Frontal cortex (tissue), 4 donors: Measurements from ENCODE around the gene EYA4. TPM values are rescaled to one million over a fixed set of nuclear protein-coding genes. Genes with fewer than 3 reads are reported as not detected.

Experiments used
- DNase-seq, 2 donors: peaks; one replicate each; pipeline ENCODE4 v3.0.0; 2012; ENCODE audit warnings: low spot score in 2 of 2
- FAIRE-seq: peaks from 2 replicates; lab custom pipeline; 2012; peaks lifted over from hg19 to GRCh38; lab: Jason Lieb, UNC
- total RNA-seq: library from RNA; depleted of rRNA; stranded (reverse); fragments of >200 nt; gene quantifications from one replicate; pipeline ENCODE4 v1.2.3, GENCODE V29; 2014
- donor health status: control.
- donor health status: control.
- donor health status: control.

The EYA4 gene
- total RNA-seq, 1 donor from 2014 or later = 0.41 TPM

DNA sequence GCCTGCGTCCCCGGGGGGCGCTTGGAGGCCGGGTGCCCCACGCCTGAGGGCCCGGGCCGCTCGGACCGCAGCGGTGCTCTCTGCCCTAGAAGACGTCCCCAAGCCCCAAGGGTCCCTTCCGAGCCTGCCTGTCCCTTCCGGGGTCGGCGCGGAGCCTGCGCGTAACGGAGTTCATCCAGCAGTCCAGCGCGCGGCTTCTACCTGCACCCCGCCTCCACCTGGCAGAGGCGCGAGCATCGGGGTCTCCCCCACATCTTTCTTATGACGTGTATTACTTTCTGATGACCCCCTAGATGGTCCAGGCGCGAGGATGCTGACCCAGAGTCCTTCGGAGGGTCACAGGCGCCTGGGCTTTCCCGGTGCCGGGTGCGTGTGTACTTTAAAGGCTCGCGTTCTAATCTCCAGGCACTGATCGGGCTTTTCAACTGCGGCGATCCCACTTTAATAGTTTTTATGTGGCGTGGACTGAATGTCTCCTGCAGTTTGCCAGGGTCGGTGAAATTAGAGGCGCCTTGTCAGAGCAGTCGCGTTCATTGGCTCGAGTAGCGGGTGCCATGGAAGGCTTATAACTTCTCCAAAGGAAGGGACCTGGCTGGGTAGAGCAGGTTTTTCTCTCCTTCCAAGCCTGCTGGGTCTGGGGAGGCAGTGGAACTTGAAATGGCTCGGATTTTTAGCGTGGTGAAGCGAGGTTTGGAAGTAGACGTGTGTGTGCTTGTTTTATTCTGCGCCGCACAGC is 912 bp downstream of the EYA4 start:
- no peak for FAIRE-seq

DNA sequence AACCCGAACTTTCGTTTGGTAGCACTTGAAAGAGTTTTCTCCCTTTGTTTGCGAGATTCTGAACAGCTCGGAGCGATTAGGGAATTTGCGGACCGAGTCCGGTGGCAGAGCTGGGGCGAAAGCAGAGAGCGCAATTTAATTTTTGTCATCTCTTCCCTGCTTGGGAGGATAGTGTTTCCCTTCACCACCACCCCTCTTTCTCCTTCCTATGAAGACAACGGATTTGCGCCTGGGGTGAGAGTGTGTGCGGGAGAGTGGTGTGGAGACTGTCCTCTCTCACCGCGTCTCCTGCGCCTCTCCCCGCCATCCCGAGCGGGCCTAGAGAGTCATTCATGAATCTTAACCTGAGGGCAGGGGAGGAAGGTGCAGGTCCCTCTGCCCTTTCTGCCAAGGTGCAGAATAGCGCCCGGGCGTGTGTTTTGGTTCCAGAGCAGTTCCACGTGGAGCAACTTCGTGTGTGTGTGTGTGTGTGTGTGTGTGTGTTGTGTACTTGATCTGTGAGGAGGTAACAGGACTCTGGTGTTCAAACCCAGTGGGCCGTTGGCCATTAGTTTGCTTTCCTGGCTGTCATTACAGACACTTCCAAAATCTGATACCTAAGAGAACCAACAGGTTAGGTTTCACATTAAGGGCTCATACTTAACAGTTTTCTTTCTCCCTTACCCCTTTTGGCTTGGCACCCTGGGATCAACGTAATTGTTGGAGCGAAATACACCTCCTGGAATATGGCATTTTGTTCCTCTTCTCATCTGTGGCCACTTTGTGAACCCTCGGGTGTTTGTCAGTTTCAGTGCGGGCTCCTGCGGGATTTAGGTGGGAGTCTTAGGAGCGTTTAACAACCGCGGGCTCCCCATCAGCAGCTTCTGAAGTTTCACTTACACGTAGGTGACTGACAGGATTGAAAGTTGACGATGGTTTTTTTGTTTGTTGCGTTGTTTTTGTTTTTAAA is 1.8 kb downstream of the EYA4 start:
- FAIRE-seq (no peak), DNase-seq (no peak)

More for the DNA sequence above, 912 bp downstream of the EYA4 start:
- peak; percentile 7 to 12 for DNase-seq

DNA sequence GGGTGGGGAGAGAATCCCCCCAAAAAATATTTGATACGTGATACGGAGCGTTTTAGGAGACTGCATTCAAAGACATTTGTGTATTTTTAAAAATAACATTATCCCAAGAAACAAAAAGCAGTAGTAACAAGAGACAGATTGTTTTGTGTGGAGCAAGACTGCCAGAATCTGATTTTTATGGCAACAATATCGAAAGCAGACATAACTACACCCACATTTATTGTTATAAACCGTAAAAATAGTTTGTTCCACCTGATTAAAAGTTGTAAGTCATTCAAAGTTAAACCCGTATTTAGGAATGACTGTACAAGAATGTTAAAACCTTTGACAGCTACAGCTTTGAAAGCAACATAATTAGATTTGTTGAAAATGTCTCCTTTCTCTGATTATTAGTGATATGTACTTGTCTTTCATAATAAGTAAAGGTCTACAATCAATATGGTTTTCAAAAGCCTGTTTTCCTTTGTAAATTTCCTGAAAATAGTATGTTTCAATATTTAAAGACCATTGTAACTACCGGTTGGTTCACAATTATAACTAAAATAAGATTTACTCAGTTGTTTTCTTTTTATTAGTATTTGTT is 2.7 kb downstream of the EYA4 start:
- no peak for FAIRE-seq
- DNase-seq = no peak

DNA sequence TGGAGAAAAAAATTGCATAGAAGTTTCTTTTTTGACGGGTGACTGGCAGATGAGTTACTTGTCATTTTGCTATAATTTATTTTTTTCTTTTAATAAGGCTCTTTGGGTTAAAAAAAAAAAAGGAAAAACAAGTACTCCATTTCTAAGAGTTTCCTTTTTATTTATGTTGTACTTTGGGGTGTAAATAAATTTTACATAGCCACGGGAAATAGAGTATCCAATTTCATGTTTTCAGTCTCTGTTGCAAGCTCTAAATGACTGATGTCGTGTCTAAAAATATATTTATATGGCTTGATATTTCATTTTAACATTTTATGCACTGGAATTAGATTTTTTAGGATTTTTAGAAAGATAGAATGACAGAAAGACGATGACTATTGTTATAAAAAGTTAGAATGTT is 3.4 kb downstream of the EYA4 start:
- DNase-seq (no peak), FAIRE-seq (no peak)

DNA sequence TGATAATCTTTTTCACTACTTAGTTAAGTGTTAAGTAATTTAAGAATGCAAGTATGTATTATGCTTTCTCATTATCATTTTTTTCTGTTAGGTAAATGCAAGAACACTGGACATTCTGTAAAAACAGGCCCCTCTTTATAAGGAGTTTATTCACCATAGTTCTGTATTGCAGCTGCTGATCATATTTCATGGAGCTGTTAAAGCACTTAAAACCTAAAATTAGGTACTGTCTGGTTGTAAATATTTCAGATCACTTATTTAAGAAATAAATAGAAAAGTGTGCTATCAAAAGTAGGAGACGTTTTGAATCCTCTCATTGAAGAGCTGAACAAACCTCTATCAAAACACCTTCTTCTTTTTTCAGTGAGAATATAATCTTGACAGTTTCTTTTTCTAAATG is 3.9 kb downstream of the EYA4 start:
- FAIRE-seq = no peak
- DNase-seq = no peak

DNA sequence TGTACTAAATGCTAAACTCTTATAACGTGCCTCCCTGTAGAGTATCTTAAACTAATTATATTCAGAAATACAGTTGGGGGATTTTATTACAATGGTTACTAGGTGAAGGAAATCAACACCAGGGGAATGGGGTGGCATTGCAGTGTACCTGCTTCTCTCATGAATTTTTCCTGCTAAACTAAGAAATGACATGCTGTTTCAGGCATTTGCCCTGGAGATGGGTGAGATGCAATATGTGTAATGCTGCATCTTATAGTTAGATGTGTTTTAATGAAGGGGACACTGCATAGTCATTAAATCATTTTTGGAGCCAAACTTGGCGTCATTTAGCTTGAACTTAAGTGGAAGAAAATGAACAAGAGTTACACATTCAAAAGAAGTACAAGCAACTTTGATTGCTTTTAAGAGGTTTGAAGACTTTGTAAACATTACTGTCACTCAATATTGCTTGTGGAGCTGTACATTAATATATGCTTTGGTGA is 4.3 kb downstream of the EYA4 start:
- DNase-seq = no peak
- FAIRE-seq = no peak

DNA sequence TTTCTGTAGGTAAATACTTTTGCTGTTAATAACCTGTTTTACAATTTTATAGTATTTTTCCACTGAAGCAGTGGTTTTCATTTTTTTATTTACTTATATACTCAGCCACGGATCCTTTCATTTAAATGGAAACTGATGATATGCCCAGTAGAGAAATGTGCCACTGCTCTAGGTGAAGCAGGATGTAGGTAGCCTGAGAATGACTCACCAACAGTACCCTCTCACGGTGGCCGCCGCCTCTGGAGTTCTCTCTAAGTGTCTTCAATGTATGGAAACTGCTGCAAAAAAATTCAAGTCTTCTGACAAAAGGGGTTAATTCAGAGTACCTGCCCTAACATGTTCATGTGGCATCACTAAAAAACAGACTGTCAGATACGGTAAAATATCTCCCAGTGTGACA is 6.4 kb downstream of the EYA4 start:
- DNase-seq (no peak), FAIRE-seq (no peak)

DNA sequence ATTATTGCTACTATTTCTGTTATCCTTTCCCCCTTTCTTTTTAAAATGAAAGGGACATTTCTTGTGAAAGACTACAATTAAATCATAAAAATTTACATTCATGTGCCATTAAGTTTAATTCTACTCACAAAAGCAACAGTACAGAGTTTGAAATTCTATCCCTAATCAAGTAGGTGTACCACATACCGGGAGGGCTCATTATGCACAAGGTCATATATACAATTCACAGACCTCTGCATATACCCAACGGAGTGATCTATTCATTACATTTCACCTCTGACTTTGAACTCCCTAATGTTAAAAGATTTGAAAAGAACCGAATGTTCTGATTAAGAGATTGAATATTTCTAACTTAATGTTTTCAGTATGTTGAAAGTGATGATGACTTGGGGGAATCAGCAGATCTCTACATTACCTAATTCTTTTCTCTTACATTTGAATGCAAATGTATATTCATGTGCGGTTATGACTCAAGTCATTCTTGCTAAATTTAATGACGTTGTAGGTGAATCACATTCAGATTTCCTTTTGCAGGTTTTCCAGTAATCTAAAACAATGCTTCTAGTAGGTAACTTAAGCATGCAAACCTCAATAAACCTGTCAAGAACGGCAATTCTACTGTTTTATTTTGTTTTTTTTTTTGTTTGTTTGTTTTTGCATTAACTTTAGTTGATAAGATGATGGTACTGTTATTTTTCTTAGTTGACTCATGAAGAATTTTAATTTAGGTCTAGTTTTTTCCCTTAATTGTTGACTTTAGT is 7.3 kb downstream of the EYA4 start:
- DNase-seq (no peak), FAIRE-seq (no peak)

DNA sequence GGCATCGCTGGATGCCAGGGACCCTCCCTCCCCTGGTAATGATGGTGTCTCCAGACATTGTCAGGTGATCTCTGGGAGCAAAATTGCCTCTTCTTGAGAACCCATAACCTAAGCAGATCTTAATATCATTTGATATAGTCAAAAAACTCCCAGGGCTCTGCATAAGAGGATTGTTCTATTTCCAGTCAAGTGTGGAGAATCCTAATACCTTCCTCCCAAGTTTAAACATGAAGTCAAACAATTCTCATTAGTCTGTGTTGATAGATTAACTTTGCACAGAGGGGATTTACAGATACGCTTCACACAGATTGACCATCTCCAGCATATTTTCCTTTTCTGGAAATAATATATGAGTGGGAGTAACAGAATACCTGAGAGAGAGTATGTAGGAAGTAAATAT is 10.5 kb downstream of the EYA4 start:
- FAIRE-seq (no peak), DNase-seq (no peak)

DNA sequence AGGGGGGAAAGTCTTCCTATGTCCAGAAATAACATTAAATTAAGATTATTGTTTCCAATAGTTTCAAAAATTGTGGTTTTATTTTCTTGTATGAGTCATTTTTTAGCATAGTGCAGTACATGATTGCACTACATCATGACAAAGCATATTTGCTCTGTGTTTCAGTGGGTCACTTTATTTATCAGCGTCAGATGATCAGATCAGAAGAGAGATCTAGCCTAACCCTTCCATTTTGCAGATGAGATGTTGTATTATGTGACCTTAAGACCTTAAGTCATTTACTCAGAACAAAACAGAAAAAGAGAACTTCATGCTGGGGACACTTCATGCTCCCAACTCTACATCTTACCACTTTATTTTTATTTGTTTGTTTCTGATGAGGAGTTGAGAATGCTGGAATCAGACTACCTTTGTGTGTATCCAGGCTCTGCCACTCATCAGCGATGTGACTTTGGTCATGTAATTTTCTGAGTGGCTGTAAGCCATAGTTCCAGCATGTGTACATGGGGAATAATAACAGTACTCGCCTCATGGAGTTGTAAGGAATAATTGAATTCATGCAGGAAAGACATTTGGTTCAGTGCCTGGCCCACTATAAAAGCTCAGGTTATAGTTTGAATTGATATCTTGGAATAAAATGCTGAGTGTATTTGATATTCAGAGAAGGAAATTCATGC is 13.5 kb downstream of the EYA4 start:
- DNase-seq (no peak), FAIRE-seq (no peak)

DNA sequence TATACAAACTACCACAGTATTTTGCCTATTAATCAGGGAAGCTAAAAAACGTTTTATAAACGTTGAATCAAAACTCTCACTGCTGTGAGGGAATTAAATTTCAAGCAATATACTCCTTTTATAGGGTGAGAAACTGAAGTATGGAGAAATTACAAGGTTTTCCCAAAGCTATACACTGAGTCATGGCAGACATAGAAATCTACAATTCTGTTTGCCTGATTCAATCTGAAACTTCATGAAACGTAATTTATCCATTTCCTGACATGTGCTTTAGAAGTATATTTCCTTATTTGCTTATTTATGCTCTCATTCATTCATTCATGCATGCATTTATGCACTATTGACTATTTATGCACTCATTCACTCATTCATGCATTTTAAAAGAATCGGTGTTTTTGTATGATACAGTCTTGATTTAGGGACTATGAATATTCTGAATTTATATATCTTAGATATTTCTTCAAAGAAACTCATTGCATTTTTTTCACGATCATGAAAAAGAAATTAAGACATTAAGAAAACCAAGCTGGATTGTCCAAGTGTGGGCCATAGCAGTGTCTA is 16.5 kb downstream of the EYA4 start:
- FAIRE-seq = no peak
- DNase-seq = no peak

DNA sequence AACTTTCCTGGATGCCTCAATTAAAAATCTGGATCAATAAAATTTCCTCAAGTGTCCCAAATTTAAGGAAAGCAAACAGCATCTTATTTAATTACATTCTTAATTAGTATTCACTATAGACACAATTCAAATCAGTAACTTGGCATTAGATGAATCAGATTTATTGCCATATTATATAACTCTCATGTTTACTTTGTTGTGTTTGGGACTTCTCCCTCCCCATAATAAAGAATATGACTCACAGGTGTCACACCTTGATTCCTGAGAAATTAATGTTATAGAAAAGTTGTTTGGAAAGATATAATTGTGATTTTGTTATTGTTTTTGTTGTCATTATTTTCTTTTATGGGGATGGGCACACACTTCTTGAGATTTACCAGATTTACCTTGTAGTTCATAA is 18.4 kb downstream of the EYA4 start:
- no peak for DNase-seq
- FAIRE-seq = no peak

DNA sequence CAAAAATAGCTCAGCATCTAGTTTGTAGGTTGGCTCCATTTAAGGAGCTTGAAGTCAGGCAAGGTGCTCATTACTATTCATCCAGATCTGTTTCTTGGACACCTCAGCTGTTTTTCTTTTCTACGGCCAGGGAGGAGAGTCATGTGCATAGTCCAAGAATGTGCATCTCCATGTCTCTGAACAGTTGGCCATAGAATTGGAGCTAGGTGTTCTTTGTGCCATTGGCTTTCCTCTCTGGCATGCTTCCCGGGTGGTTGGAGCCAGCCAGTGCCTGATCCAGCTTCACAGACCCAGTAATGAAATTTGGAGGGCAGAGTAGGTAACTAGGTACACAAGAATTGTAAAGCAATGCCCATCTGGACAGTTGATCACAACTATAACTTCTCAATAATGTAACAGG is 21.6 kb downstream of the EYA4 start:
- DNase-seq = no peak

DNA sequence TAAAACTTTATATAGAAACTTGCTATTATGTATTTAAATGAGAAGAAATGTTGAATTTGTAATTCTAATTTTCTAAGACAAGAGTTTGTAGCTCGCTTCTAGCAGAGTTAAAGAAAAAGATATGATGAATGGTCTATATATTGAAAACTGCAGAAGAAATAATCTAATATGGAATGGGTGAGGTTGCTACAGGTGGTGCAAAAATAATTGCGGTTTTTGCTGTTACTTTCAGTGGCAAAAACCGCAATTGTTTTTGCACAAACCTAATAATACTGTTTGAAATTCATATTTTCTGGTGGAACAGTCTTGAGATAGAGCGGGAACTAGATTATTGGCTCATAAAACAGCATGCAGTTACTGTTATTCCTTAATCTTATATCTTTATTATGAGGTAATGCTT is 23.9 kb downstream of the EYA4 start:
- FAIRE-seq (no peak), DNase-seq (no peak)

More for the DNA sequence above, 21.6 kb downstream of the EYA4 start:
- no peak for FAIRE-seq

DNA sequence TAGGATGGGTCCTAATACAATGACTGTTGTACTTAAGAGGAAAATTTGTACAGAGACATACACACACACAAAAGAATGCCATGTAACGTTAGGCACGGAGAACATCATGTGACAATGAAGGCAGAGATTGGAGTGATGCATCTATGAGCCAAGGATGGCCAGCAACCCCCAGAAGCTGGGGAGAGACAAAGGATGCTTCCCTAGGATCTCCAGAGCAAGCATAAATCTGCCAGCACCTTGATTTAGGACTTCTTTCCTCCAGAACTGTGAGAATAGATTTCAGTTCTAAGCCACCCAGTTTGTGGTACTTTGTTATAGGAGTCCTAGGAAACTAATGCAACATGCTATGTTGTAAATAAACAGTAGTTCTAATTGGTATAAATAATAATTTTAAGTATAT is 25.0 kb downstream of the EYA4 start:
- no peak for FAIRE-seq

DNA sequence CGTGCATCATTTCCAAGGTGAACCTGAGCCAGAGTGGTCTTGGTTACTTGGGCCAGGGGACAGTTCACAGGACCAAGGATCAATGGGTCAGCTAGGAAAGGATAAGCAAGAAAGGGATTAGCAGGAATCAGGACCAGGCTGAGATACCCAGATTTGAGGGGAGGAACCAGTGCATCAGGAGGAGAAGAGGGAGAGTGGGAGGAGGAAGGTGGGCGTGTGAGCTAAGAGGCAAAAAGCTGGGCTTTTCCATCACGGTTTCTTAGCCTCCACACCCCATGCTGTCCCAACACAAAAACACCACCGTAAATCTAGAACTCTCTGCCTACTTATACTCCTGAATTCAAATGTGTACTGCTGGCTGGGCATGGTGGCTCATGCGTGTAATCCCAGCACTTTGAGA is 27.5 kb downstream of the EYA4 start:
- DNase-seq (no peak), FAIRE-seq (no peak)

More for the DNA sequence above, 25.0 kb downstream of the EYA4 start:
- DNase-seq = no peak

DNA sequence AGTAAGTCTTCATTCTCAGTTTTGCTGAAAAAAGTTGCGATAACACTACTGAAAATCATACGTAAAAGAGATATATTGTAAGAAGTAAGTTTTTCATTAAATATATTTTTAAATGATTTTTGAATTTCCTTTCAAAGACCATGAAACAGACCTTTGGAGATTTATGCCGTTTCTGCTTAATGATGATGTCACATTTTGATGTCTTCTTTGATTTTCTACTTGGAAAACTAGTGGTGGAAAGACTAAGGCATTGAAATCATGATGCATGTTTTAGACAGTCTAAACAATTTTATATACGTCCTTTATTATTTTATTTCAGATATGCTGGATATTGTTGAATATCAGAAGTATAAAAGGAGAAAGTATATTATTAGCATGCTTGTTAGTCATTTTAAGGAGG is 33.7 kb downstream of the EYA4 start:
- no peak for FAIRE-seq
- DNase-seq = no peak

DNA sequence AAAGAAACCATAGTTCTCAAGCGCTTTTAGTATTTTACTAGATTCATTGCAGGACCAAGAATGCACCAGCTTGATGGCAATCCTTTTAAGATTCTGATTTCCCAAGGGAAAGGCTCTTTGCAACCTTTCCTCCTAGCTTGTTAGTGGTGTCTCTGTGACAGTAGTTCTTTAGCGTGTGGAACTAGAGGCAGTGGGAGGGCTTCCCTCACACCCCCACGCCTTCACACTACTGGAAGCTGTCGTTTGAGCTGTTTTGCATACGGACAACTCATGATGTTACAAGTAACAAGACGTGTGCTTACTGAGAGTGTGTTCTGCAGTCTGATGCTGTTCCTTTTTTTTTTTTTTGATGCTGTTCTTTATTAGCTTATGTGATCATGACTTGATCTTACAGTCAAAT is 34.1 kb downstream of the EYA4 start:
- no peak for DNase-seq
- no peak for FAIRE-seq

DNA sequence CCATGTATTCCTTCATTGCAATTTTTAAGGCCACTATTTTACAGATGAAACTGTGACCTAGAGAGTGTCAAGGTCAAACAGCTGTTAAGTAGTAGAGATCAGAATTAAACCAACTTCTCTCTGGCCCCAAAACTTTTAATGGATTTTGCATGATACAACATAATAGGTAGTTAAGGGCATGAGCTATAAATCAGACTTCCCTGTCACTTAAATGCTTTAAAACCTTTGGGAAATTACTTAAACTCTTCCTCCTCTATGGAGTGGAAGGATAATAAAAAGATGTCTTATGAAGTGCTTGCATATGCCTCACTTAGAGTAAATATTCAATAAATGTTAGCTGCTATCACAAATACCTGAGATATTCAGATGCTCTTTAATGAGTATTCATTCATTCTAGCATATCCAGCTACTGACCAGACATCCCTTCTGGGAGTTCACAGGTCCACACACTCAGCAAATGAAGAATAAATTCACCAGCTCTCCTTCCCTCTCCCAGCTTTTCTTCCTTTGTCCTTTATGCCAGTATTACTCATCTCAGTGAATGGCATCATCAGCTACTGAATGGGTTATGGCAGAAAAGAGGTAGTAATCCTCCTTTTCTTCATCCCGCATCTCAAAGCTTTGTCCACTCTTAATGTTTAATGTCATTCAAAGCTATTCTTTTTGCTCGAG is 36.2 kb downstream of the EYA4 start:
- DNase-seq (no peak), FAIRE-seq (no peak)
